NT2/D1 (cell line): ENCODE measurements around the gene ZNF705A.
A peak's percentile ranks its signal among the peaks of the same experiment; 100 is the strongest.
"Not testable (repeated sequence)": the region's sequence is repeated elsewhere in the genome, so short reads cannot be mapped to it uniquely, and the experiment has no call there.

Experiments
- DNase-seq: peaks from one replicate; pipeline ENCODE4 v3.0.0-alpha.2; 2011; ENCODE audit warnings: low read depth, low spot score
- H3K27me3 ChIP-seq: 2 replicates; pipeline ENCODE4 v1.6.0; 2011; ENCODE audit warnings: mild to moderate bottlenecking; ENCODE audit not compliant: insufficient read length, insufficient read depth
- H3K36me3 ChIP-seq: 2 replicates; pipeline ENCODE4 v1.6.1; 2011; ENCODE audit warnings: mild to moderate bottlenecking, low read length, mixed read lengths; ENCODE audit not compliant: insufficient read depth, insufficient read length
- H3K4me1 ChIP-seq: 2 replicates; pipeline ENCODE4 v1.5.1; 2011; ENCODE audit not compliant: insufficient read depth, insufficient read length
- H3K4me3 ChIP-seq: 2 replicates; pipeline ENCODE4 v1.5.1; 2011; ENCODE audit warnings: low read depth; ENCODE audit not compliant: insufficient read length
- H3K9ac ChIP-seq: 2 replicates; pipeline ENCODE4 v1.6.0; 2011; ENCODE audit warnings: low read depth; ENCODE audit not compliant: insufficient read length
- H3K9me3 ChIP-seq: 2 replicates; pipeline ENCODE4 v1.5.1; 2011; ENCODE audit warnings: mild to moderate bottlenecking, low read length; ENCODE audit not compliant: insufficient read depth
- SUZ12 ChIP-seq: IDR thresholded peaks from 2 replicates; pipeline ENCODE4 v1.6.1; 2011; ENCODE audit not compliant: insufficient read length, insufficient read depth; ENCODE audit errors: extremely low read depth
- YY1 ChIP-seq: IDR thresholded peaks from 2 replicates; pipeline ENCODE4 v1.6.1; 2011; ENCODE audit not compliant: insufficient read length, insufficient read depth
- ZNF274 ChIP-seq: IDR thresholded peaks from 2 replicates; pipeline ENCODE4 v1.6.1; 2011; ENCODE audit warnings: mild to moderate bottlenecking, low read depth, low read length

Gene ZNF705A

GRCh38 chr12:8226355-8226754 is 69.5 kb downstream of the ZNF705A start:
- Histone ChIP-seq H3K9me3 (no peaks in the 10 kb centered on the region; the same call in 1 of the 2 replicates), H3K27me3 (no peaks in the 10 kb centered on the region), H3K9ac (peak overlapping the region; percentile 66), H3K4me3 (no peak overlapping the region), H3K36me3 (peaks cover 34% of the 10 kb centered on the region), H3K4me1 (peaks cover 9% of the 10 kb centered on the region)
- DNase-seq = no peak
- TF ChIP-seq ZNF274 = no peak
- no peak for TF ChIP-seq SUZ12
- no peak for TF ChIP-seq YY1

- H3K9me3 ChIP-seq, H3K27me3 ChIP-seq, DNase-seq, H3K4me1 ChIP-seq: not testable (repeated sequence)
- Histone ChIP-seq H3K4me3 (peak within 1 kb of the TSS; percentile 61), H3K36me3 (peaks cover 30% of the 10 kb centered on the region), H3K9ac (peak within 1 kb of the TSS; percentile 72)
Observed at GRCh38 chr12:8226992-8227731, 70.3 kb downstream of the ZNF705A start, which contains the start of gene FAM90A1. Gene FAM90A1 (minus strand): TSS chr12:8227618. CDS start chr12:8224832, 2,786 bp downstream.

GRCh38 chr12:8227732-8228077 is 70.9 kb downstream of the ZNF705A start:
- peaks cover 12% of the 10 kb centered on the region for H3K4me1 ChIP-seq
- DNase-seq, H3K27me3 ChIP-seq, H3K9me3 ChIP-seq: not testable (repeated sequence)
- H3K4me3 ChIP-seq = peak overlapping the region; percentile 61
- peak overlapping the region; percentile 72 for H3K9ac ChIP-seq
- H3K36me3 ChIP-seq = peaks cover 31% of the 10 kb centered on the region

DNA sequence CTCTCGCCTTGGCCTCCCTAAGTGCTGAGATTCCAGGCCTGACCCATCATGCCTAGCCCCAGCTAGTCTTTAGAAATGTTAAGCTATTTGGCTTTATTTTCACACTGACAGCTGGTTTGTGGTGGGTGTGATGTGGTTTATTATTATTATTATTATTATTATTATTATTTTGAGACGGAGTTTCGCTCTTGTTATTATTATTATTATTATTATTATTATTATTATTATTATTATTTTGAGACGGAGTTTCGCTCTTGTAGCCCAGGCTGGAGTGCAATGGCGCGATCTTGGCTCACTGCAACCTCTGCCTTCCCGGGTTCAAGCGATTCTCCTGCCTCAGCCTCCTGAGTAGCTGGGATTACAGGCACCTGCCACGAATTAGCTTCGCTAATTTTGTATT is 71.8 kb downstream of the ZNF705A start:
- not testable (repeated sequence) for H3K9ac ChIP-seq, H3K27me3 ChIP-seq, H3K4me3 ChIP-seq, DNase-seq, H3K9me3 ChIP-seq
- H3K4me1 ChIP-seq = peaks cover 17% of the 10 kb centered on the region
- H3K36me3 ChIP-seq = peaks cover 32% of the 10 kb centered on the region

DNA sequence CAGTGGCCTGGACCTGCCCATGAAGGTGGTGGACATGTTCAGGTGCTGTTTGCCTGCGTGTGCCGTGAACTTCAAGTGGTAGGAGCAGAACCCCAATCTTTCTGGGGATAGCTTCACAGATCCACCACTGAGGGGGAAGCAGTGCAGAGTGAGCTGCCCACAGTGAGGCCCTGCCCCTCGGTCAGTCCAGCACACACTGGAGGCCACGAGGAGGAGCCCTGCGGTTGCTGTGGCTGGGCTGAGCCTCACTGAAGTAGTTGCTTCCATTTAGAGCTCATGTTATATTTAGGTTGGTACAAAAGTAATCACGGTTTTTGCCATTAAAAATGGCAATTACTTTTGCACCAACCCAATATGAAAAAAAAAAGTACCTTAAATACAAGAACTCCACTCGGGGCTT is 72.7 kb downstream of the ZNF705A start:
- not testable (repeated sequence) for H3K27me3 ChIP-seq, H3K4me3 ChIP-seq, H3K9me3 ChIP-seq, DNase-seq
- H3K36me3 ChIP-seq = peaks cover 26% of the 10 kb centered on the region
- peak overlapping the region; percentile 12 for H3K9ac ChIP-seq
- peaks cover 17% of the 10 kb centered on the region for H3K4me1 ChIP-seq
